Measurements from ENCODE around the gene BEND7. TPM values are rescaled to one million over a fixed set of nuclear protein-coding genes. Genes with fewer than 3 reads are reported as not detected.

Gene BEND7
- total RNA-seq, 4 donors from 2014 or later: 14.7 to 27.4 (median 20.1) TPM

- Histone ChIP-seq H3K4me1 (peaks cover 0 to 7% (median 5%) of the 10 kb centered on the region in 4 donors), H3K27ac (replicated peaks in 1 of 4) (no peak overlapping the region), H3K4me3 (no peak overlapping the region), H3K9me3 (no peaks in the 10 kb centered on the region), H3K36me3 (peaks cover under 1 to 17% (median 13%) of the 10 kb centered on the region in 4 donors), H3K27me3 (no peaks in the 10 kb centered on the region)
- TF ChIP-seq EP300 (IDR thresholded peaks at IDR 0.05) (no peak), POLR2A (IDR thresholded peaks at IDR 0.05; ENCODE audit: low read depth) (no peak), POLR2AphosphoS5 (IDR thresholded peaks at IDR 0.05) (no peak), CTCF (IDR thresholded peaks at IDR 0.05) (no peak)
- intact Hi-C loops (cut with DNase I): no loop called here
- no peak for DNase-seq (ENCODE audit: extremely low spot score)
- WGBS: 78% methylated on average over 8 of the region's 8 CpGs
Observed at GRCh38 chr10:13453896-13454295, 74.9 kb downstream of the BEND7 start.

- peaks cover 16 to 44% (median 31%) of the 10 kb centered on the region in 4 donors for H3K36me3 ChIP-seq
- WGBS: 73% methylated on average over 4 of the region's 4 CpGs
- peaks cover 0 to 7% (median 5%) of the 10 kb centered on the region in 4 donors for H3K4me1 ChIP-seq
- no peak for TF ChIP-seq POLR2AphosphoS5 (IDR thresholded peaks at IDR 0.05)
- TF ChIP-seq EP300 (IDR thresholded peaks at IDR 0.05): no peak
- TF ChIP-seq POLR2A (IDR thresholded peaks at IDR 0.05; ENCODE audit: low read depth): no peak
- TF ChIP-seq CTCF (IDR thresholded peaks at IDR 0.05): no peak
- intact Hi-C loops (cut with DNase I): no loop called here
- no peaks in the 10 kb centered on the region for H3K9me3 ChIP-seq
- H3K27me3 ChIP-seq: no peaks in the 10 kb centered on the region
- DNase-seq (ENCODE audit: extremely low spot score): no peak
- peak overlapping the region in 1 of 4 donors; percentile 19 for H3K27ac ChIP-seq (replicated peaks in 1 of 4)
- no peak overlapping the region for H3K4me3 ChIP-seq
Observed at GRCh38 chr10:13450069-13450468, 78.7 kb downstream of the BEND7 start.

GRCh38 chr10:13449296-13449695 lies 79.5 kb downstream of the BEND7 start:
- H3K27ac ChIP-seq (replicated peaks in 1 of 4): no peak overlapping the region
- H3K4me3 ChIP-seq: no peak overlapping the region
- 70% methylated on average over 7 of the region's 7 CpGs for WGBS
- DNase-seq (ENCODE audit: extremely low spot score): no peak
- H3K27me3 ChIP-seq: no peaks in the 10 kb centered on the region
- peaks cover 16 to 46% (median 33%) of the 10 kb centered on the region in 4 donors for H3K36me3 ChIP-seq
- TF ChIP-seq CTCF (IDR thresholded peaks at IDR 0.05) (no peak), EP300 (IDR thresholded peaks at IDR 0.05) (no peak), POLR2A (IDR thresholded peaks at IDR 0.05; ENCODE audit: low read depth) (no peak), POLR2AphosphoS5 (IDR thresholded peaks at IDR 0.05) (no peak)
- H3K9me3 ChIP-seq: no peaks in the 10 kb centered on the region
- intact Hi-C loops (cut with DNase I): no loop called here
- H3K4me1 ChIP-seq: peaks cover 0 to 7% (median 5%) of the 10 kb centered on the region in 4 donors

- no peak for DNase-seq (ENCODE audit: extremely low spot score)
- Histone ChIP-seq H3K27me3 (no peaks in the 10 kb centered on the region), H3K36me3 (peaks cover 18 to 51% (median 34%) of the 10 kb centered on the region in 4 donors), H3K27ac (replicated peaks in 1 of 4) (no peak overlapping the region), H3K4me3 (no peak overlapping the region), H3K4me1 (peaks cover 0 to 7% (median 5%) of the 10 kb centered on the region in 4 donors), H3K9me3 (no peaks in the 10 kb centered on the region)
- 88% methylated on average over 8 of the region's 8 CpGs for WGBS
- TF ChIP-seq CTCF (IDR thresholded peaks at IDR 0.05) (no peak), EP300 (IDR thresholded peaks at IDR 0.05) (no peak)
- intact Hi-C loops (cut with DNase I): no loop called here
Observed at GRCh38 chr10:13448216-13448615, 80.6 kb downstream of the BEND7 start.
